ENCODE results near the gene SCIN.

DNA sequence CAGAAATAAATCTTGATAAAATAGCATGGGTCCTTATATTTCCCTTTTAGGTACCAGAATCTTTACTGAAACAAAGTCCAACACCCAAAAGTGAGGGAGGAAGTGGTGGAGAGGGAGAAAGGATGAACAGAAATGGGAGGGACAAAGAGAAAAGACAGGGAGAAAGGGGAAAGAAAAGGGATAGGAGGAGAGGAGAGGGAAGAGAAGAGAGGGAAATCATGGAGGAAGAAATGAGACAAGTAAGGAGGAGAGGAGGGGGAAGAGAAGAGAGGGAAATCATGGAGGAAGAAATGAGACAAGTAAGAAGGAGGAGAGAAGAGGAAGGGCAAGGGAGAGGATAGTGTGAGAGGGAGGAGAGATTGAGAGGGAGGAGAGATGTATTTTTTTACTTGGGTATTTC is 66.8 kb downstream of the SCIN start:
- TF ChIP-seq EZH2 (IDR thresholded peaks at IDR 0.05; ENCODE audit: insufficient read depth, poor library complexity, severe bottlenecking) (no peak), EZH2phosphoT487 (IDR thresholded peaks at IDR 0.05; ENCODE audit: insufficient read depth, low read depth) (no peak)
